ENCODE measurements around the gene ATP5F1D. TPM values are rescaled to one million over a fixed set of nuclear protein-coding genes. Genes with fewer than 3 reads are reported as not detected.
A peak's percentile ranks its signal among the peaks of the same experiment; 100 is the strongest.

Gene ATP5F1D
- total and polyA plus RNA-seq, 2 of the 8 experiments (the other 6 are each of a cell fraction or from before 2014, with no cell fraction given) = 174 to 249 TPM

DNA sequence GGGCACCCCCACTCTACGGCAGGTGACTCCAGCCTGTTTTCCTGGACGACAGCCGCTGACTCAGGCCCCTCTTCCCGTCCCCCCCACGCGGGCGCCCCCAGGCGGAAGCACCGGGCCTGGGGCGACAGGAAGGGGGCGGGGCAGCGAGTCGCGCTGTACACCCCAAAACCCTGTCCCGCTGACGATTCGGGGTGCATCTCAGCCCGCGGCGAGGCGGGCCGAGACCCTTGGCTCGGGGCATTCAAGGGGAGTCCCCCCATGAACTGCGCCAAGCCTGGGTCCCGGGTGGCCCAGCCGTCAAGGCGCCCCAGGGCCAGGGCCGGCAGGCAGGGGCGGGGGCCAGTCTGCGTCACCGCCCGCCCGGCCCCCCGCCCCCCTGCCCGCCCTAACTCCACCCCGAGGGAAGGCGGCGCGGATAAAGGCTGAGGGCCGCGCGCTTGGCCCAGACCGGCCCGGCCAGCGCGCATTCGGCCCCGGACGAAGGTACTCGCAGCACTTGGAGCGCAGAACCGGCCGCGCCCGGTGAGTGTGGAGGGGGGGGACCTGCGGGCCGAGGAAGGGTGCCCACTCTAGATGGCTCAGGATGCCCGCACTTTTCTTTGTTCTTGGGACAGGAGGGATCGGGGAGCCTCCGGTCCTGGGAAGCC is 6.7 kb downstream of the ATP5F1D start, which contains the start of gene MIDN:
TSS of gene MIDN (plus strand) at position 445 of the 647 bp plus-strand sequence. CDS start 1,714 bp downstream, outside the sequence.
- 0 out of 2 replicates have a peak, but pooled peaks cover 5% of the 10 kb centered on the region for H3K79me1 ChIP-seq (ENCODE audit: low read depth, low read length)
- ChIA-PET POLR2A (ENCODE audit: partially characterized antibody) (interaction anchor here (0.7 to 14.3 kb wide), 7 partner anchors 10 to 221 kb away, joined by 3 to 456 read pairs (median 4); partner anchors contain the start of genes CBARP, CIRBP, CNN2 and FAM174C), CTCF (ENCODE audit: partially characterized antibody) (no interaction called here)
- peak within 1 kb of the TSS; percentile 63 to 95 (median 68) for H3K4me3 ChIP-seq (ENCODE audit: extremely low read depth in 1 of 4, insufficient read depth in 2 of 4, low read depth in 3 of 4, low read length in 4 of 4)
- H3K4ac ChIP-seq (replicated peaks; ENCODE audit: insufficient read length, low read depth, low read length) = peak within 1 kb of the TSS; percentile 85
- peak within 1 kb of the TSS; percentile 63 to 89 (median 82) for H3K9ac ChIP-seq (replicated peaks in 1 of 4; ENCODE audit: extremely low read depth in 1 of 4, low read depth in 3 of 4, low read length in 3 of 4)
- 1% methylated on average over 30 of the region's 60 CpGs; no CpG with 5 or more reads in 1 of the 2 experiments for WGBS, 2 experiments (ENCODE audit: extremely low coverage in 1 of 2, insufficient coverage in 1 of 2, insufficient read length in 1 of 2, insufficient replicate concordance in 2 of 2, low coverage in 1 of 2, low lambda C conversion rate in 2 of 2, missing lambda C conversion rate in 1 of 2)
- peak within 1 kb of the TSS; percentile 93 for H3K18ac ChIP-seq (ENCODE audit: extremely low read depth, low read length)
- H3K27ac ChIP-seq (ENCODE audit: low read depth, low read length) = peak within 1 kb of the TSS; percentile 94
- peaks cover 7 to 10% of the 10 kb centered on the region in 2 experiments for H4K20me1 ChIP-seq (replicated peaks in 1 of 2; ENCODE audit: control insufficient read depth in 1 of 2, insufficient read depth in 2 of 2, low read length in 2 of 2)
- DNase-seq (ENCODE audit: low read depth in 1 of 2, low spot score in 2 of 2) (peak in 1 of 2 experiments; percentile 91), FAIRE-seq (no peak)
- peak within 1 kb of the TSS; percentile 90 for H3K14ac ChIP-seq (ENCODE audit: insufficient read length)
- peaks cover 9 to 28% of the 10 kb centered on the region in 2 experiments for H3K79me2 ChIP-seq (ENCODE audit: control insufficient read depth in 1 of 2, insufficient read depth in 2 of 2, low read length in 2 of 2)
- H4K8ac ChIP-seq (ENCODE audit: extremely low read depth, insufficient read depth, low read length) = peak within 1 kb of the TSS; percentile 98
- H2BK120ac ChIP-seq (replicated peaks; ENCODE audit: low read depth, low read length) = no peak within 1 kb of the TSS
- H2BK5ac ChIP-seq (ENCODE audit: low read depth, low read length) = peak within 1 kb of the TSS; percentile 93
- H2BK15ac ChIP-seq (ENCODE audit: low read length) = peak within 1 kb of the TSS; percentile 72; the same call in 1 of the 2 replicates
- peak within 1 kb of the TSS; percentile 42 to 79 for H3K4me2 ChIP-seq (ENCODE audit: insufficient read depth in 1 of 2, low read depth in 2 of 2, low read length in 2 of 2)
- no peak within 1 kb of the TSS for H3K23ac ChIP-seq (ENCODE audit: insufficient read length)
- H3K27me3 ChIP-seq (replicated peaks in 1 of 4; ENCODE audit: control insufficient read depth in 3 of 4, extremely low read depth in 1 of 4, insufficient read depth in 3 of 4, low read length in 3 of 4) = no peaks in the 10 kb centered on the region
- H4K5ac ChIP-seq (ENCODE audit: insufficient read length, low read depth, low read length) = peak within 1 kb of the TSS; percentile 94
- H3K4me1 ChIP-seq (replicated peaks in 1 of 4; ENCODE audit: control insufficient read depth in 3 of 4, insufficient read depth in 4 of 4, low read length in 3 of 4) = peaks cover 0 to 29% (median 13%) of the 10 kb centered on the region in 4 experiments; a peak in 6 of 7 replicates
- no peak within 1 kb of the TSS for H2AFZ ChIP-seq (ENCODE audit: low read length)
- H3K9me3 ChIP-seq (ENCODE audit: insufficient read depth in 2 of 2, low read depth in 1 of 2, low read length in 1 of 2) = no peaks in the 10 kb centered on the region
- H3K56ac ChIP-seq (replicated peaks; ENCODE audit: insufficient read length, low read depth, low read length) = peak within 1 kb of the TSS; percentile 86
- peaks cover 2% of the 10 kb centered on the region; the same call in 1 of the 2 replicates for H3K23me2 ChIP-seq (ENCODE audit: low read depth, low read length)
- H2AK5ac ChIP-seq (ENCODE audit: low read depth, low read length) = peak within 1 kb of the TSS; percentile 90; the same call in 1 of the 2 replicates
- no peak within 1 kb of the TSS for H2BK20ac ChIP-seq (ENCODE audit: low read length)
- peak within 1 kb of the TSS; percentile 81 for H4K91ac ChIP-seq (replicated peaks; ENCODE audit: insufficient read length, low read length)
- 0 out of 2 replicates have a peak within 1 kb of the TSS, but pooled peaks have one; percentile 17 for H2BK12ac ChIP-seq (ENCODE audit: low read depth, low read length)
- H3K36me3 ChIP-seq (ENCODE audit: control insufficient read depth in 2 of 4, insufficient read depth in 4 of 4, low read length in 3 of 4) = peaks cover 3 to 23% (median 11%) of the 10 kb centered on the region in 4 experiments; a peak in 4 of 8 replicates
- TF ChIP-seq EGR1 (IDR thresholded peaks at IDR 0.05; ENCODE audit: borderline replicate concordance, low read depth, low read length) = 0 out of 2 replicates have a peak, but pooled peaks have one; percentile 36
- TF ChIP-seq BRCA1 (IDR thresholded peaks at IDR 0.05; ENCODE audit: low read depth, low read length) = no peak
- TF ChIP-seq TAF7 (optimal IDR thresholded peaks at IDR 0.05; ENCODE audit: borderline replicate concordance, low read depth, low read length) = no peak
- TF ChIP-seq RNF2 (IDR thresholded peaks at IDR 0.05; ENCODE audit: borderline replicate concordance, low read depth, low read length, missing control alignments, poor library complexity, severe bottlenecking) = no peak
- peak; percentile 61 for TF ChIP-seq CREB1 (IDR thresholded peaks at IDR 0.05)
- no peak for TF ChIP-seq JUND (IDR thresholded peaks at IDR 0.05; ENCODE audit: low read length)
- no peak for TF ChIP-seq SRF (IDR thresholded peaks at IDR 0.05; ENCODE audit: low read depth, low read length)
- TF ChIP-seq SIRT6 (IDR thresholded peaks at IDR 0.05; ENCODE audit: low read length) = no peak
- no peak for TF ChIP-seq FOSL1 (IDR thresholded peaks at IDR 0.05; ENCODE audit: insufficient read depth, low read depth, low read length)
- TF ChIP-seq EZH2 (IDR thresholded peaks at IDR 0.05; ENCODE audit: low read depth, low read length, severe bottlenecking) = no peak
- no peak for TF ChIP-seq POU5F1 (IDR thresholded peaks at IDR 0.05; ENCODE audit: low read depth, low read length)
- no peak for TF ChIP-seq HDAC6 (IDR thresholded peaks at IDR 0.05; ENCODE audit: low read depth, low read length)

Measured in H1 (cell line).